NCI-H2107 (cell line): ENCODE data around the gene SSR4.

ENCODE experiments used
- DNase-seq: peaks from one replicate; lab custom pipeline; 2025; lab: John Stamatoyannopoulos, UW

SSR4 gene

DNA sequence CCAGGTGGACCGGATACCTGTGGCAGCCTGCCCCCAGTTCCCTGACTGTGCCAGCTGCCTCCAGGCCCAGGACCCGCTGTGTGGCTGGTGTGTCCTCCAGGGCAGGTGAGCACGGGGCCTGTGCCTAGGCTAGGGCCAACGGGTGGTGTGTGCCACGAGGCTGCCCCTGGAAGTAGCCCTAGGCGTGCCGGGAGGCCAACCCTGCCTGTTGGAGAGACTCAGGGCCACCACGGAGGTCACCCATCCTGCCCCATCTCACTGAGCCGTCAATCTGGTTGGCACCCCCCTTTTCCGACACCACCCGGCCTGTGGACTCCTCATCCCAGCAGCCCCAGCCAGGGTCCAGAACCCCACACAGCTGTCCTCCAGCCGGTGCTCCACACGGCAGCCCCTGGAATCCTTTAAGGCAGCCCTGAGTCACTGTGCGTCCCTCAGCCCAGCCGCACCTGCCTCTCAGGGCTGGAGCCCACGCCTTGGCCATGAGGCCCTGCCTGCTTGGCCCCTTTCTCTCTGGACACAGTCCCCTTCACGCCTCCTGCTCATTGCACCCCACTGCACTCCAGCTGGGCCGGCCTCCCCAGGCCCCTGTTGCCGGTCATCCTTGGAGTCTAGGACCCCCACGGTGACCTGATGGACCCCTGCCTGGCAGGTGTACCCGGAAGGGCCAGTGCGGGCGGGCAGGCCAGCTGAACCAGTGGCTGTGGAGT lies 25.2 kb upstream of the SSR4 start:
- no peak for DNase-seq

DNA sequence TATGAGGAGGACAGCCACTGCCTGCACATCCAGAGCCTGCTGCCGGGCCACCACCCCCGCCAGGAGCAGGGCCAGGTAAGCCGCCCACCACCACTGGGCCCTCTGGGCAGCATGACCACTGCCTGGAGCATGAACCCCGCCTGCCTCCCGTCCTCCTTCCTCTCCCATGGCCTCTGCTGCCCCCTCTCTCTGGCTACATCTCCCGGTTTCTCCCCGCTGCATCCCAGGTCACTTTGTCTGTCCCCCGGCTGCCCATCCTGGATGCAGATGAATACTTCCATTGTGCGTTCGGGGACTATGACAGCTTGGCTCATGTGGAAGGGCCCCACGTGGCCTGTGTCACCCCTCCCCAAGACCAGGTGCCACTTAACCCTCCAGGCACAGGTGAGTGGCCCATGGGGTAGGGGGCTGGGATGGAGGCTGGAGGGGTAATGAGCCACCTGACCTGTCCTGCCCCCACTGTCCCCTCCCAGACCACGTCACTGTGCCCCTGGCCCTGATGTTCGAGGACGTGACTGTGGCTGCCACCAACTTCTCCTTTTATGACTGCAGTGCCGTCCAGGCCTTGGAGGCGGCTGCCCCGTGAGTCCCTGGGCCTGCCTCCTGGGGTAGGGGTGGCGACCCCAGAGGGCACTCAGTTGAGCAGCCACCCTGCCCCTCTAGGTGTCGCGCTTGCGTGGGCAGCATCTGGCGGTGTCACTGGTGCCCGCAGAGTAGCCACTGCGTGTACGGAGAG lies 24.4 kb upstream of the SSR4 start:
- DNase-seq, result no peak

DNA sequence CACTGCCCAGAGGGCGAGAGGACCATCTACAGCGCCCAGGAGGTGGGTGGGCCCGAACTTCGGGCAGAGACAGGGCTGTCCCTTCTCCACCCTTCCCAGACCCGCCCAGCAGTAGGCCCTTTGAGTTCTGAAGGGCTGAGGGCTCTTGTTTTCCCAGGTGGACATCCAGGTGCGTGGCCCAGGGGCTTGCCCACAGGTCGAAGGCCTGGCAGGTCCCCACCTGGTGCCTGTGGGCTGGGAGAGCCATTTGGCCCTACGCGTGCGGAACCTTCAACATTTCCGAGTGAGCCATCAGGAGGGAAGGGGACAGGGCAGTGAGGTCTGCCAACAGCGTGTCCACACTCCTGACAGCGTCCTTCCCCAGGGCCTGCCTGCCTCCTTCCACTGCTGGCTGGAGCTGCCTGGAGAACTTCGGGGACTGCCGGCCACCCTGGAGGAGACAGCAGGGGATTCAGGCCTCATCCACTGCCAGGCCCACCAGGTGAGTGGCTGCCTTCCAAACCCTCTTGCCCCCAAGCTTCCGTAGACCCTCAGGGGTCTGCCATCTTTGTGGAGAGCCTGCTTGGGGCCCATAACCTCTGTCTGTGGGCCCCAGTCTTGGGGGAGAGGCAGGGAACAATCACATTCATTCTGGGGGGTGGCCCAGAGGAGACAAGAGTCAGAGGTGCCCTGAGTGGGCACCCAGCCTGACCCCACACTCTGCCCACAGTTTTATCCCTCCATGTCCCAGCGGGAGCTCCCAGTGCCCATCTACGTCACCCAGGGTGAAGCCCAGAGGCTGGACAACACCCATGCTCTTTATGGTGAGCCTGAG lies 23.7 kb upstream of the SSR4 start:
- no peak for DNase-seq

DNA sequence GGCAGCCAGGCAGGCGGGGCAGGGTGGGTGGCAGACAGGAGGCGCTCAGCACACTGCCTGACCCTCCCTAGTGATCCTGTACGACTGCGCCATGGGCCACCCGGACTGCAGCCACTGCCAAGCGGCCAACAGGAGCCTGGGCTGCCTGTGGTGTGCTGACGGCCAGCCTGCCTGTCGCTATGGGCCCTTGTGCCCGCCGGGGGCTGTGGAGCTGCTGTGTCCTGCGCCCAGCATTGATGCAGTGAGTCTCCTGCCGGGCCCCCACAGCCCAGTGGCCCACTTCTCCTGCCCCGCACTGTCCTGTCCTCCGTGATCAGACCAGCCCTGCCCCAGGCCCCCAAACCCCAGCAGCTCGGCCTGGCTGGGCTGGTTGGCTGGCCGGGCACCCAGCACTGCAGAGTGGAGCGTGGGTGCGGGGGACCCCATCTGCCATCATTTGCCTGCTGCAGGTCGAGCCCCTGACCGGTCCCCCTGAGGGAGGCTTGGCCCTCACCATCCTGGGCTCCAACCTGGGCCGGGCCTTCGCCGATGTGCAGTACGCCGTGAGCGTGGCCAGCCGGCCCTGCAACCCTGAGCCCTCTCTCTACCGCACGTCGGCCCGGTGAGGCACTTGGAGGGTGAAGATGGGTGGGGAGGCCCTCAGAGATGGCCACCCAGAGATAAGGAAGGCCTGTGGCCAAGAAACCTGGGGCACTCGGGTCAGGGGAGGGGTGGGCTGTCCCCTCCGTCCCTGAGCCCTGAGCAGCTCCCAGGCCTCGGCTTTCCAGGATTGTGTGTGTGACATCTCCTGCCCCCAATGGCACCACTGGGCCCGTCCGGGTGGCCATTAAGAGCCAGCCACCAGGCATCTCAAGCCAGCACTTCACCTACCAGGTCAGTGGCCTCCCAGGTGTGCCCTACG lies 22.8 kb upstream of the SSR4 start:
- DNase-seq, result no peak

DNA sequence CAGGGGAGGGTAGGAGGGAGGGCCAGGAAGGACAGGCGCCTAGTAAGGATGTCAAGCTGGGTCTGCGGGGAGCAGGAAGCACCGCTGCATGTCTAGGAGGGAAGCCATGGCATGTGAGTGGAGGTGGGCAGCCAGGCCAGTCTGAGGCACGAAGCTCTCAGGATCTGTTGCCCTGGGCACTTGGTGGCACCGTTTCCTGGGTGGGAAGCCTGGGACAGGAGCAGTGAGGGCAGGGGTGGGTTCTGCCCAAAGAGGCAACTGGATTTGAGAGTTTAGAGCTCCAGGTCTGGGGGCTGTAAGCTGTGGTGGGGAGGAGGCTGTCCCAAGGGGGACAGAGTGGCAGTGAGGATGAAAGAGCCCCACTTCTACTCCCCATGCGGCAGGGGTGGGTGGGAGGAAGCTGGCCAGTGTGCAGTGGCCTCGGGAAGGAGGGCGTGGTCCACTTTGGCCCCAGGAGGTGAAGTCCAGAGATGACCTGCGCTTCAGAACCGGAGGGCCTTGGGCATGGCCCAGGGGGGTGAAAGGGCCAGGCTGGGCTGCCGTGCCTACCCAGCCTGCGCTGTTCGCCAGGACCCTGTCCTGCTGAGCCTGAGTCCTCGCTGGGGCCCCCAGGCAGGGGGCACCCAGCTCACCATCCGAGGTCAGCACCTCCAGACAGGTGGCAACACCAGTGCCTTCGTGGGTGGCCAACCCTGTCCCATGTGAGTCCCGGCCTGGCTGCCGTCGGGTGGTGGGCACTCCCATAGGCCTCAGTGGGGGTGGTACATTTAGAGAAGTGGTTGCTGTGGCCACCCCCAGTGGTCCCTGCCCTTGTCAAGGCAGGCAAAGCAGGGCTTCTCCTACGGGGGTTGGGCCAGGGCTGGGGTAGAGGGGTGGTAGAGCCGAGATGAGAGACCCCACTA lies 21.9 kb upstream of the SSR4 start:
- DNase-seq, result no peak

DNA sequence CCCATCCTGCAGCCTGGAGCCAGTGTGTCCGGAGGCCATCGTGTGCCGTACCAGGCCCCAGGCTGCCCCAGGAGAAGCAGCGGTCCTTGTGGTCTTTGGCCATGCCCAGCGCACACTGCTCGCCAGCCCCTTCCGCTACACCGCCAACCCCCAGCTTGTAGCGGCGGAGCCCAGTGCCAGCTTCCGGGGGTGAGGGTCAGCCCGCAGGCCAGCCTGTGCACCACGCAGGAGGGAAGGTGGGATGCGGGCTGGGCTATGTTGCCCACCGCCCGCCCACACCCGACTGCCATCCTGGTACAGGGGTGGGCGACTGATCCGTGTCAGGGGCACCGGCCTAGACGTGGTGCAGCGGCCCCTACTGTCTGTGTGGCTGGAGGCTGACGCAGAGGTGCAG lies 21.3 kb upstream of the SSR4 start:
- DNase-seq, result no peak

DNA sequence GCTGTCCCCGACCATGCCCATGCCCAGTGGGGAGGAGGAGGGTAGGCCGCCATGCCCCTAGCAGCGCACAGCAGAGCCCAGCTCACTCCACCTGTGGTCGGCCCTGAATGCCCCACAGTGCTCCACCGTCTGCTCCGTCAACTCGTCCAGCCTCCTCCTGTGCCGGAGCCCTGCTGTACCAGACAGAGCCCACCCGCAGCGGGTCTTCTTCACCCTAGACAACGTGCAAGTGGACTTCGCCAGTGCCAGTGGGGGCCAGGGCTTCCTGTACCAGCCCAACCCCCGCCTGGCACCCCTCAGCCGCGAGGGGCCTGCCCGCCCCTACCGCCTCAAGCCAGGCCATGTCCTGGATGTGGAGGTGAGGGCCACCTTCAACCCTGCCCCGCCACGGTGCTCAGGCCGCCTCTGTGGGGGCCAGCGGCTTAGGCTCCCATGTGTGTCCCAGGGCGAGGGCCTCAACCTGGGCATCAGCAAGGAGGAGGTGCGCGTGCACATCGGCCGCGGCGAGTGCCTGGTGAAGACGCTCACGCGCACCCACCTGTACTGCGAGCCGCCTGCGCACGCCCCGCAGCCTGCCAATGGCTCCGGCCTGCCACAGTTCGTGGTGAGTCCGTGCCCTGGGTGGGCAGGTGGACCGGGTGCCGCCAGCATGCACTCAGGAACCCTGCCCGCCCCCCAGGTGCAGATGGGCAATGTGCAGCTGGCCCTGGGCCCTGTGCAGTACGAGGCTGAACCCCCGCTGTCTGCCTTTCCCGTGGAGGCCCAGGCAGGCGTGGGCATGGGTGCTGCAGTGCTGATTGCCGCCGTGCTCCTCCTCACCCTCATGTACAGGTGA lies 20.5 kb upstream of the SSR4 start:
- DNase-seq, result no peak

DNA sequence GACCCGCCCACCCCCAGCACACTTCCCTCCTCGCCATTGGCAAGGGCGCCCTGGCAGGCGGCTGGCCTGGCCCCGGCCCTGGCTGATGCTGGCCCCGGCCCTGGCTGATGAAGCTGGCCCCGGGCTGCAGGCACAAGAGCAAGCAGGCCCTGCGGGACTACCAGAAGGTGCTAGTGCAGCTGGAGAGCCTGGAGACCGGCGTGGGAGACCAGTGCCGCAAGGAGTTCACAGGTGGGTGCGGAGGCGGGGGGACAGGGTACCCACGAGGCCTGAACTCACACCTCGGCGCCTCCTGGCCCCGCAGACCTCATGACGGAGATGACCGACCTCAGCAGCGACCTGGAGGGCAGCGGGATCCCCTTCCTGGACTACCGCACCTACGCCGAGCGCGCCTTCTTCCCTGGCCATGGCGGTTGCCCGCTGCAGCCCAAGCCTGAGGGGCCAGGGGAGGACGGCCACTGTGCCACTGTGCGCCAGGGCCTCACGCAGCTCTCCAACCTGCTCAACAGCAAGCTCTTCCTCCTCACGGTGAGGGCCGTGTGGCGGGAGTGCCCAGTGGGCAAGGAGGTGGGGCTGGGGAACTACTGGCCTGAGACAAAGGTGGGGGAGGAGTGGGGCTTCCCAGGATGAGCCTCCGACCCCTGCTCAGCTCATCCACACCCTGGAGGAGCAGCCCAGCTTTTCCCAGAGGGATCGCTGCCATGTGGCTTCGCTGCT lies 19.7 kb upstream of the SSR4 start:
- DNase-seq, result no peak

DNA sequence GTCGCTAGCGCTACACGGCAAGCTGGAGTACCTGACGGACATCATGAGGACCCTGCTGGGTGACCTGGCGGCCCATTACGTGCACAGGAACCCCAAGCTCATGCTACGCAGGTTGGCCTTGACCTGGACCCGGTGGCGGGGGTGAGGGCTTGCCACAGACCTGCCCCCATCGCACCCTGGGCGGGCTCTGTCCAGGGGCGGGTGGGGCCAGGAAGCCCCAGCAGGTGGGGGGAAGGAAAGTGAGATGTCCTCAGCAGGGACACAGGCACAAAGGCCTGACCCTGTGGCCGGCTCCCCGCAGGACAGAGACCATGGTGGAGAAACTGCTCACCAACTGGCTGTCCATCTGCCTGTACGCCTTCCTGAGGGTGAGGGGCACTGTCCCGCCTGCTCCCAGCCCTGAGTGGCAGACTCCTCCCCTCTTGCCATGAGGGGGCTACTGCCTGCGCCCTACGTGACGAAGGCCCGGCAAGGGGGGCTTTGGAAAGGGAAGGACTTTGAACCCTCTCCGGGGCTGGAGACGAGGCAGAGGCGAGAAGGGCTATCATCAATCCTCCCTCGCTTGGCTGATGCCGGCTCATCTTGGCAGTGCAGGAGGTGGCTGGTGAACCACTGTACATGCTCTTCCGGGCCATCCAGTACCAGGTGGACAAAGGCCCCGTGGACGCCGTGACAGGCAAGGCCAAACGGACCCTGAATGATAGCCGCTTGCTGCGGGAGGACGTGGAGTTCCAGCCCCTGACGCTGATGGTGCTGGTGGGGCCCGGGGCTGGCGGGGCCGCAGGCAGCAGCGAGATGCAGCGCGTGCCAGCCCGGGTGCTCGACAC lies 19.0 kb upstream of the SSR4 start:
- no peak for DNase-seq

DNA sequence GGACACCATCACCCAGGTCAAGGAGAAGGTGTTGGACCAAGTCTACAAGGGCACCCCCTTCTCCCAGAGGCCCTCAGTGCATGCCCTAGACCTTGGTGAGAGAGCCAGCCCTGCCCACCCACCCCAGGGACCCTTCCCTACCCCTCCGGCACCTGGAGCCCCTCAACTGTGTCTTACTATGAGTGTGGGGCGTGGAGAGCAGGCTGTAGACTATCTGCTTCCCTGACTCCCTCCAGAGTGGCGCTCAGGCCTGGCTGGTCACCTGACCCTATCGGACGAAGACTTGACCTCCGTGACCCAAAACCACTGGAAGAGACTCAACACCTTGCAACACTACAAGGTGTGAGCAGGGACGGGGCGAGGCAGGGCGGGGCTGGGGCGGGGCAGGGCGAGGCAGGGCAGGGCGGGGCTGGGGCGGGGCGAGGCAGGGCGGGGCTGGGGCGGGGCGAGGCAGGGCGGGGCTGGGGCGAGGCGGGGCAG lies 18.3 kb upstream of the SSR4 start:
- DNase-seq, result no peak

DNA sequence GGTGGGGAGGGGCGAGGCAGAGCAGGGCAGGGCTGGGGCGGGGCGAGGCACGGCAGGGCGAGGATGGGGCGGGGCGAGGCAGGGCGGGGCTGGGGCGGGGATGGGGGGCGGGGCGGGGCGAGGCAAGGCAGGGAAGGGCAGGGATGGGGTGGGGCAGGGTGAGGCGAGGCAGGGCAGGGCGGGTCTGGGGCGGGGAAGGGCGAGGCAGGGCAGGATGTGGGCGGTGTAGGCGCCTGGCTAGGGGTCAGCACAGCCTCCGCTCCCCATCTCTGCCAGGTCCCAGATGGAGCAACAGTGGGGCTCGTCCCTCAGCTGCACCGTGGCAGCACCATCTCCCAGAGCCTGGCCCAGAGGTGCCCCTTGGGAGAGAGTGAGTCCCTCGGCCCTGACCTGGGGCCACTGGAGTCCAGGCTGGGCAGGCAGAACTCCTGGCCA lies 17.8 kb upstream of the SSR4 start:
- no peak for DNase-seq

DNA sequence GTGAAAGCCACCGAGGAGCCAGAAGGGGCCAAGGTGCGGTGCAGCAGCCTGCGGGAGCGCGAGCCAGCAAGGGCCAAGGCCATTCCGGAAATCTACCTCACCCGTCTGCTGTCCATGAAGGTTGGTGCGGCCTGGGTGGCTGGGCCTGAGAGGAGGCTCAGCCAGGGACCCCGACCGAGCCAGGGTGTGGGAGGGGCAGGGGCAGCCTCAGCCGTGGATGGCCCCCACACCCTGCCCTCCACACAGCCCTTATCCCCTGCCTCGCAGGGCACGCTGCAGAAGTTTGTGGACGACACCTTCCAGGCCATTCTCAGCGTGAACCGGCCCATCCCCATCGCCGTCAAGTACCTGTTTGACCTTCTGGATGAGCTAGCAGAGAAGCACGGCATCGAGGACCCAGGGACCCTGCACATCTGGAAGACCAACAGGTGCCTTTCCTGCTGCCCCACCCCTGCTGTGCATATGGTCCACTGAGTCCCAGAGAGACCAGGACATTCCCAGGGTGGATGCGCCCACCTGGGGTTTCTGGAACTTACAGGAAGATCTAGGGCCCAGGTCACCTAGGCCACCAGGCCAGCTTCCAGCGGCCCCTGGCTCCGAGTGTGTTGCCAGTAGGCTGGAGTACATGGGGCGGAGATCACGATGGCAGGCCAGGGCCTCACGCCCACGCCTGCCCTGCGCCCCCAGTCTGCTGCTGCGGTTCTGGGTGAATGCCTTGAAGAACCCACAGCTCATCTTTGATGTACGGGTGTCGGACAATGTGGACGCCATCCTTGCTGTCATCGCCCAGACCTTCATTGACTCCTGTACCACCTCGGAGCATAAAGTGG lies 17.0 kb upstream of the SSR4 start:
- DNase-seq, result no peak

DNA sequence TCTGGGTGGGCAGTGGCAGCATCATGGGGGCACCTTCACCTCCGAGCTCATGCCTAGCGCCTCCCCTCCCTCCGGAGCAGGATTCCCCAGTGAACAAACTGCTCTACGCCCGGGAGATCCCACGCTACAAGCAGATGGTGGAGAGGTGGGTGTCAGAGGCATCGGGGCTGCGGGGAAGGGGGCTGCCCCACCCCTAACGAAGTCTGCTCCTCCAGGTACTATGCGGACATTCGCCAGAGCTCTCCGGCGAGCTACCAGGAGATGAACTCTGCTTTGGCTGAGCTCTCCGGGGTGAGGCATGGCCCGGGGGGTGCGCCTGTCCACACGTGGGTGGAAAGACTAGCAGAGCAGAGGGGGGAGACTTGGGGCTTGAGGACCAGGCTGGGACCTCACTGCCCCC lies 16.3 kb upstream of the SSR4 start:
- no peak for DNase-seq

DNA sequence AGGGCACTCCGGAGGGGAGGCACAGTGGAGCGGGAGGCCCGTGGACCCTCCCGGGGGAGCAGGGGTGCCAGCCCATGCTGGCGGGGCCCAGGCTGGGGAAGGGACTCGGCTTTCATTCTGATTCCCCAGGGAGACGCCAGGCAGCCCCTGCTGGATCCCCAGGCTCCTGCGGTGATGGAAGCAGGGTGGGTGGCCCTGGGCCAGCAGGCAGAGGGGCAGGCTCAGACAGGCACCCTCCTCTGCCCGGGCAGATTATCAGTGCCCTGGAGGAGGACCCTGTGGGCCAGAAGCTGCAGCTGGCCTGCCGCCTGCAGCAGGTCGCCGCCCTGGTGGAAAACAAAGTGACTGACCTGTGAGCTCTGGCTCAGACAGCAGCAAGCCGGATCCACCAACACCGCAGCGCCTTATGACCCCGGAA lies 15.8 kb upstream of the SSR4 start:
- no peak for DNase-seq

DNA sequence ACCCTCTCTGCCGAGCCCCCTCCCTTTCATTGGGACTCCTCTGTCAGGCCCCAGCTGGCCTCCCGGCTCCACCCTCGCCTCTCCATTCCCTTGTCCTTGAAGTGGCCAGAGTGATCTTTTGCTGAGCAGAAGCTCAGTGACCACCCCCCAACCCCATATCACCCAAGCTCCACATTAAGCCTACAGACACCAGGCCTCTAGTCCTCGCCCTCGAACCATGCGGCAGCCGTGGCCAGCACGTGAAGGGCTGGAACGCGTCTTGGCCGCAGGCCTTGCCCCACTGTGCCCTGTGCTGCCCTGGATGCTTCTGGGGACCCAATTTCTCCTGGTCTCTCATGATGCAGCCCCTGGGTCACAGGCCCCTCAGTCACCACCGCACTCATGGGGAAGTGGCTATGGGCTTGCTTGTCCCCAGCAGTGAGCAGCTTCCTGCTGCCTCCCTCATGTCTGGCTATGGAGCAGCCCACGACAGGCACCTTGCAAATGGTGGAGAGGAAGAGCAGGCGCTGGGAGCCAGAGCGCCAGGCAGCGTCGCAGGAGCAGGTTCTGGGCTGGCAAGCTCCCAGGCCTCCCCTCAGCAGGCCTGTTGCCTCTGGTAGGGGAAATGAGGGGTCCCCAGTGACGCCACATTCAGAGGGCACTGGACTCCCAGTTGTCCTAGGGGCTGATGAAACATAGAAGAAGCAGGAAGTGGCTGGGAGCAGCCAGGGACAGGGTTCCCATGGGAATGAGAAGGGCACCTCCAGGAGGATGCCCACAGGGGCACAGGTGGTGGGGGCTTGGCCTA lies 14.4 kb upstream of the SSR4 start:
- no peak for DNase-seq

DNA sequence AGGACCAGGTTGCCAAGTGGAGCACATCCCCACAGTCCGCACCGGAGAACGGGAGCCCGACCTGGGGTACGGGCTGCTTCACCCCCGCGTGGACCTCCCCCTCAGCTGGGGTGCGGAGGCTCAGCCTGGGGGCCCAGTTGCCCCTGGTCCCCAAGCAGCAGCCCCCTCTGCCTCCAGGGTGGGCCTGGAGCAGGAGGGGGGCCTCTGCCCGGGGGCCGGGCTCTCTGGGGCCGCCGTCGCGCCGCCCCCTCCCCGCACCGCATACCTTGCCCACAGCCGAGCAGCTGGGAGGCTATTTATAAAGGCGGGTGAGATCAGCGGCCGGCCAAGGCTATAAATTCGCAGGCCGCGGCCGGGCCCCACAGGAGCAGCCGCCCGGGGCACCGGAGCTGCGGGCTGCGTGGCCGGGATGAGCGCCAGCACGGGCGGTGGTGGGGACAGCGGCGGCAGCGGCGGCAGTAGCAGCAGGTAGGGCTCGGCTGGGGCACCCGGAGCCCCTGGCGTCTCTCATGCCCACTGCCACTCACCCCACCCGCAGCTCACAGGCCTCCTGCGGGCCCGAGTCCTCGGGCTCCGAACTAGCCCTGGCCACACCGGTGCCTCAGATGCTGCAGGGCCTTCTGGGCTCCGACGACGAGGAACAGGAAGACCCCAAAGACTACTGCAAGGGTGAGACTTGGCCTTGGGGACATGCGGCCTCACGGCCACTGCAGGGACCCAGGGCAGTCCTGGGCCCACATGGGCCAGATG lies 13.6 kb upstream of the SSR4 start, which contains the start of gene SRPK3:
TSS of gene SRPK3 (plus strand) at position 364 of the 750 bp plus-strand sequence. CDS start at position 410, 46 bp downstream.
- DNase-seq, result no peak
